Measurements from ENCODE around the gene CCDC7. TPM values are rescaled to one million over a fixed set of nuclear protein-coding genes. Genes with fewer than 3 reads are reported as not detected.

CCDC7 gene
- total RNA-seq, 1 experiment from 2014 or later = 4.0 TPM

GRCh38 chr10:32540691-32541470 is 94.9 kb downstream of the CCDC7 start:
- RAD21 ChIA-PET (ENCODE audit: low non-redundant PET in 1 of 2, low total read pairs in 2 of 2, uncharacterized antibody in 2 of 2, unreplicated experiment in 2 of 2) = no interaction called here
- Histone ChIP-seq H3K4me2 (ENCODE audit: low read length) (no peak overlapping the region), H3K36me3 (ENCODE audit: control insufficient read depth in 1 of 2, insufficient read depth in 2 of 2, low read length in 2 of 2) (no peaks in the 10 kb centered on the region)

GRCh38 chr10:32548208-32548607 is 102.3 kb downstream of the CCDC7 start:
- Histone ChIP-seq H3K36me3 (ENCODE audit: control insufficient read depth in 1 of 2, insufficient read depth in 2 of 2, low read length in 2 of 2) (no peaks in the 10 kb centered on the region), H3K4me2 (ENCODE audit: low read length) (no peak overlapping the region), H3K27me3 (ENCODE audit: insufficient read depth, low read length) (no peaks in the 10 kb centered on the region), H3K79me2 (ENCODE audit: insufficient read depth, low read length) (no peaks in the 10 kb centered on the region), H4K20me1 (ENCODE audit: insufficient read depth) (no peaks in the 10 kb centered on the region; the same call in 1 of the 2 replicates), H3K9me3 (ENCODE audit: control insufficient read depth in 1 of 2, insufficient read depth in 1 of 2, low read depth in 1 of 2, low read length in 2 of 2) (no peaks in the 10 kb centered on the region), H3K4me1 (ENCODE audit: control insufficient read depth in 1 of 2, insufficient read depth in 2 of 2, low read length in 2 of 2) (no peaks in the 10 kb centered on the region), H3K9me2 (ENCODE audit: insufficient read depth) (no peaks in the 10 kb centered on the region), H3K9ac (ENCODE audit: low read length) (no peak overlapping the region), H3K4me3 (replicated peaks in 1 of 2; ENCODE audit: low read depth in 1 of 2, low read length in 2 of 2) (no peak overlapping the region), H2AFZ (ENCODE audit: low read depth, low read length, poor library complexity, severe bottlenecking) (no peak overlapping the region), H3K27ac (ENCODE audit: low read depth, low read length) (no peak overlapping the region)
- no TSS peak for BruUV-seq (replicated peaks)
- DNase-seq (ENCODE audit: low read depth, low spot score) = no peak
- intact Hi-C loops (cut with micrococcal nuclease) = no loop called here
- CTCF ChIA-PET = no interaction called here
- RAD21 ChIA-PET (ENCODE audit: low non-redundant PET in 1 of 2, low total read pairs in 2 of 2, uncharacterized antibody in 2 of 2, unreplicated experiment in 2 of 2) = no interaction called here
- ATAC-seq = no peak
- POLR2A ChIA-PET = no interaction called here
- TF ChIP-seq EGR1 (IDR thresholded peaks at IDR 0.05; ENCODE audit: low read depth) = no peak
- no peak for TF ChIP-seq SP1 (IDR thresholded peaks at IDR 0.05; ENCODE audit: low read depth)
- TF ChIP-seq JUND (IDR thresholded peaks at IDR 0.05) = no peak
- TF ChIP-seq ZFX (IDR thresholded peaks at IDR 0.05) = no peak
- TF ChIP-seq FOSL1 (IDR thresholded peaks at IDR 0.05; ENCODE audit: low read depth) = no peak
- no peak for TF ChIP-seq ATF3 (IDR thresholded peaks at IDR 0.05)
- no peak for TF ChIP-seq CBX3 (IDR thresholded peaks at IDR 0.05; ENCODE audit: low read depth)

More at GRCh38 chr10:32540691-32541470, 94.9 kb downstream of the CCDC7 start:
- ChIA-PET POLR2A (interaction anchor here (0.7 kb wide), 1 partner anchor 1741 kb away, joined by 3 read pairs; no protein-coding TSS in a partner anchor), CTCF (no interaction called here)
- Histone ChIP-seq H3K4me3 (replicated peaks in 1 of 2; ENCODE audit: low read depth in 1 of 2, low read length in 2 of 2) (no peak overlapping the region), H3K27ac (ENCODE audit: low read depth, low read length) (no peak overlapping the region), H3K27me3 (ENCODE audit: insufficient read depth, low read length) (no peaks in the 10 kb centered on the region), H3K9ac (ENCODE audit: low read length) (no peak overlapping the region), H3K9me3 (ENCODE audit: control insufficient read depth in 1 of 2, insufficient read depth in 1 of 2, low read depth in 1 of 2, low read length in 2 of 2) (no peaks in the 10 kb centered on the region), H4K20me1 (ENCODE audit: insufficient read depth) (no peaks in the 10 kb centered on the region; the same call in 1 of the 2 replicates), H3K79me2 (ENCODE audit: insufficient read depth, low read length) (no peaks in the 10 kb centered on the region), H3K4me1 (ENCODE audit: control insufficient read depth in 1 of 2, insufficient read depth in 2 of 2, low read length in 2 of 2) (no peaks in the 10 kb centered on the region), H3K9me2 (ENCODE audit: insufficient read depth) (no peaks in the 10 kb centered on the region), H2AFZ (ENCODE audit: low read depth, low read length, poor library complexity, severe bottlenecking) (no peak overlapping the region)
- TF ChIP-seq SP1 (IDR thresholded peaks at IDR 0.05; ENCODE audit: low read depth) = no peak
- BruUV-seq (replicated peaks) = no TSS peak
- DNase-seq (ENCODE audit: low read depth, low spot score) (no peak), ATAC-seq (no peak)
- intact Hi-C loops (cut with micrococcal nuclease) = no loop called here
